ENCODE data around the gene NEDD9.
A peak's percentile ranks its signal among the peaks of the same experiment; 100 is the strongest.

Gene NEDD9

GRCh38 chr6:11236076-11236750, 3.7 kb upstream of the NEDD9 start:
- Mint-ChIP-seq H3K4me3 (no peak overlapping the region), H3K27me3 (ENCODE audit: low read depth) (peaks cover 15% of the 10 kb centered on the region), H3K9me3 (no peaks in the 10 kb centered on the region), H3K27ac (peak overlapping the region in 1 of 3 experiments; percentile 21), H3K4me1 (peaks cover 36% of the 10 kb centered on the region), H3K36me3 (ENCODE audit: low read depth) (no peaks in the 10 kb centered on the region)
- TF ChIP-seq, protein P1, sequence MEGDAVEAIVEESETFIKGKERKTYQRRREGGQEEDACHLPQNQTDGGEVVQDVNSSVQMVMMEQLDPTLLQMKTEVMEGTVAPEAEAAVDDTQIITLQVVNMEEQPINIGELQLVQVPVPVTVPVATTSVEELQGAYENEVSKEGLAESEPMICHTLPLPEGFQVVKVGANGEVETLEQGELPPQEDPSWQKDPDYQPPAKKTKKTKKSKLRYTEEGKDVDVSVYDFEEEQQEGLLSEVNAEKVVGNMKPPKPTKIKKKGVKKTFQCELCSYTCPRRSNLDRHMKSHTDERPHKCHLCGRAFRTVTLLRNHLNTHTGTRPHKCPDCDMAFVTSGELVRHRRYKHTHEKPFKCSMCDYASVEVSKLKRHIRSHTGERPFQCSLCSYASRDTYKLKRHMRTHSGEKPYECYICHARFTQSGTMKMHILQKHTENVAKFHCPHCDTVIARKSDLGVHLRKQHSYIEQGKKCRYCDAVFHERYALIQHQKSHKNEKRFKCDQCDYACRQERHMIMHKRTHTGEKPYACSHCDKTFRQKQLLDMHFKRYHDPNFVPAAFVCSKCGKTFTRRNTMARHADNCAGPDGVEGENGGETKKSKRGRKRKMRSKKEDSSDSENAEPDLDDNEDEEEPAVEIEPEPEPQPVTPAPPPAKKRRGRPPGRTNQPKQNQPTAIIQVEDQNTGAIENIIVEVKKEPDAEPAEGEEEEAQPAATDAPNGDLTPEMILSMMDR (IDR thresholded peaks at IDR 0.05; ENCODE audit: unreplicated experiment in 3 of 3) = no peak

GRCh38 chr6:11235062-11235461, 2.6 kb upstream of the NEDD9 start:
- H3K27ac Mint-ChIP-seq = no peak overlapping the region

DNA sequence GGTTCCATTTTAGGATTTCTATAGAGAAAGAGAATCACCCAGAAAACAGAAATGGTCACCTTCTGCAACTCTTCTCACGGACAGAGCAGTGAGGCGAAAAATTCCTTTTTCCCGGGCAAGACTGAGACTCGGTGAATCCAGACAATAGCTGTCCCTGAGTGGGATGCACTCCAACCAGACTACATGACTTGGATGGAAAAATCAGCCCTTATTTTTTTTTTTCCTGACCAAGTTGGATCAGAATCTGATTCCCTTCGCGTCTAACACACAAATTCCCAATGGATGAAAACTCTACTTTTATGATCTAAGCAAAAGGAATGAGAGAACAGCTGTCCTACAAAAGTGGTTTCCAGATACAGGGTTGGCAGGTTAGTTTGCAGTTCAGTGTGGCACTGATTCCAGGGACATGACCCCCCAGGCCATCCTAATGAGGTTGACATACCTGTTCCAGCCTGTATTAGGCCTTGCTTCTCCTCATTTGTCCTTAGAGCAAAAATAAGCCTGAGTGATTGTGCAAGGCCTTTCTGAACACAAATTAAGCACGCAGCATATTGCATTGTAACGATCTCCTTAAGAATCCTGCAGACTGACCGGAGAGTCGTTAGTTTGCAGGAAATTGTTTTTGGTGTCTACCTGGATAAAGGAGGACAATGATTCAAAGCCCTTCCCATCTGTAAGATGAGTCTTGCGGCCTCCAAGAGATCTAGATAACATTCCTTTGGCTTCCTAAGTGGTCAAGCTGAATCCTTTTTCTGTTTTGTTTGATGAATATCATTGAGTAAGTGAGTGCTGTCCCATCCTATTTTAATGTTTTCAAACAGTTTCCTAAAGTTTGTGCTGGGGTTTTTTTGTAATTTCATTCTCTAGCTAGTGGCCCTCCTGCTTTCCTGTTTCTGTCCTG, 1.5 kb upstream of the NEDD9 start:
- Mint-ChIP-seq H3K36me3 (ENCODE audit: low read depth) (no peaks in the 10 kb centered on the region), H3K27ac (peak overlapping the region; percentile 90 to 95 (median 94)), H3K9me3 (no peaks in the 10 kb centered on the region), H3K4me3 (peak overlapping the region; percentile 83 to 86 (median 84)), H3K27me3 (ENCODE audit: low read depth) (peaks cover 15% of the 10 kb centered on the region), H3K4me1 (peaks cover 53% of the 10 kb centered on the region)
- TF ChIP-seq, protein P1 (IDR thresholded peaks at IDR 0.05; ENCODE audit: unreplicated experiment in 3 of 3) = no peak

More at GRCh38 chr6:11235062-11235461, 2.6 kb upstream of the NEDD9 start:
- no peak overlapping the region for H3K4me3 Mint-ChIP-seq
- peaks cover 45% of the 10 kb centered on the region for H3K4me1 Mint-ChIP-seq
- H3K36me3 Mint-ChIP-seq (ENCODE audit: low read depth) = no peaks in the 10 kb centered on the region
- H3K9me3 Mint-ChIP-seq = no peaks in the 10 kb centered on the region
- TF ChIP-seq, protein P1 (IDR thresholded peaks at IDR 0.05; ENCODE audit: unreplicated experiment in 3 of 3) = no peak
- H3K27me3 Mint-ChIP-seq (ENCODE audit: low read depth) = peaks cover 15% of the 10 kb centered on the region

DNA sequence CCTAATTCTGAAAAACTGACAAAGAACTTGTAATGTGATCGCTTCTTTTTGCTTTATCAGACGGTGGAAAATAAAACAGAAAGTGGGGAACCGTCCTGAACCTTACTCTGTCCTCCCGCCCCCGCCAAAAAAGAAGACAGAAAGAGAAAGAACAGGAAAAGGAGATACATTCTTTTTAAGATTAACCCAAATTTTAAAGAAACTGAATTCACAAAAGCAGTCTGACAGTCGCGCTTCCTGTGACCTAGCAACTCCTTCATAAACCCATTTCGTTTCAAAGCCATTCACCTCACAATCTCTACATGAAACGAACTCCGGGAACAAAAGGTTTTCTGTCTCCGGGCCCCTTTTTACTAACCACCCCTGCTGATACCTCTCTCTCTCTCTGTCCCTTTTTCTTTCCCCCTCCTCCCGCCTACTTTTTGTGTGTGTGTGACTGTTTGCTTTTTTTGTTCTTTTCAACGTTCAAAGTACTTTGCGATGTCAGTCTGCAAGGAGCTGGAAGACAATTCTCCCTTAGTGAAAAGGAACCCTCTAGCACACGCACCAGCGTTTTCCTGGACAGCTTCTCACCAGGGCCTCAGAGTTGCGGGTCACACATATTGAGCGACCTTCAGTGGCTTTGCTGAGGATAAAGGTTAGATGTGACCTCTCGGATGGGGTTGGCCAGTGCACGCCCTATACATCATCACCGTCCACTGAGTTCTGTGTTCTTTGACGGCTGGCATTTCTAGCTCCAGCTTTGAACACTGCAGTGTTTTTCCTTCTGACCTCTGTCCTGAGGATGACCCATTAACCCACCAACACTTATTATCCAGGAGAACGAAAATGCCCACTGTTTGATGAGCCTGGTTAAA, 530 bp upstream of the NEDD9 start:
- Mint-ChIP-seq H3K4me1 (peaks cover 55% of the 10 kb centered on the region), H3K9me3 (no peaks in the 10 kb centered on the region), H3K4me3 (peak overlapping the region; percentile 83 to 86 (median 84)), H3K27me3 (ENCODE audit: low read depth) (peaks cover 9% of the 10 kb centered on the region), H3K36me3 (ENCODE audit: low read depth) (no peaks in the 10 kb centered on the region), H3K27ac (peak overlapping the region; percentile 90 to 95 (median 94))
- TF ChIP-seq, protein P1 (IDR thresholded peaks at IDR 0.05; ENCODE audit: unreplicated experiment in 3 of 3) = no peak

DNA sequence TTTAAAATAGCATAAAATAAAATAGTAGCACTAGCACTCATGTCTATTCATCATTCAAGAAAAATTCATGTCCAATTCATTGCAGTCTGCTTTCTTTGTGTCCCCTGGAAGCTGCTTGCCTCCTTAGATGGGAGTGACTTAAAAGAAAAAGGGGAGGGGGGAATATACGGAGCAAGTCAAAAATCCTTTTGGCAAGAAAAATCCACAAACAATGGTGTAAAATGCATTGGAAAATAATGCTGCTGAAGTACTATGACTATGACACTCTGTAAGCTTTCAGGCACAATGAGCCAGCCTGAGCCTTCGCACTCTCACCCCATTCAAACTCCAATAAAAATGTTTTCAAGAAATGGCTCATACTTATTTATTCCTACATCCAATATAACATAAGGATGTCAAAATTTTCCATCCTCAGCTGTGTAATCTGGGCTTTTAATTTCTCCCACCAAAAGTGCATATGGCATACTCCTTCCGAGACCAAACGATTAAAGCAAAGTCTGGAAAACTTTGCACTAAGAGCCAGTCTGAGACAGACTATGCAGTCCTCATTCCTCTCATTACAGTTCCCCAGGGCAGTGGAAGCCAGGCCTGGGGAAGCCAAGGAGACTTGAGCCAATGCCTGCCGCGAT, 790 bp downstream of the NEDD9 start:
- Mint-ChIP-seq H3K36me3 (ENCODE audit: low read depth) (no peaks in the 10 kb centered on the region), H3K4me3 (peak overlapping the region; percentile 83 to 86 (median 84)), H3K4me1 (peaks cover 63% of the 10 kb centered on the region), H3K9me3 (no peaks in the 10 kb centered on the region), H3K27me3 (ENCODE audit: low read depth) (peaks cover 9% of the 10 kb centered on the region), H3K27ac (peak overlapping the region; percentile 90 to 95 (median 94))
- TF ChIP-seq, protein P1 (IDR thresholded peaks at IDR 0.05; ENCODE audit: unreplicated experiment in 3 of 3) = no peak
